ENCODE results near the gene ZNF391. TPM values are rescaled to one million over a fixed set of nuclear protein-coding genes. Genes with fewer than 3 reads are reported as not detected.

Gene ZNF391
- total RNA-seq (2022; extraction: Qiagen RNA extraction; ENCODE audit: low read depth): 0.20 to 0.47 TPM (median 0.26 TPM) in 5 replicates

GRCh38 chr6:27388293-27389197 is at the start of gene ZNF391:
Gene ZNF391 (plus strand): TSS chr6:27388759. CDS start chr6:27400371, 11,612 bp downstream.

Other genes starting within 250 kb of the ZNF391 start
- gene PRSS16, start 141.1 kb upstream of the ZNF391 start, total RNA-seq (2022; extraction: Qiagen RNA extraction; ENCODE audit: low read depth): 2.5 to 4.0 TPM (median 3.3 TPM) in 5 replicates
- 0.02 to 0.05 TPM in 2 of 5 replicates, not detected in the others for gene POM121L2, start 76.5 kb upstream of the ZNF391 start, total RNA-seq (2022; extraction: Qiagen RNA extraction; ENCODE audit: low read depth)
- gene ZNF184, start 84.3 kb downstream of the ZNF391 start, total RNA-seq (2022; extraction: Qiagen RNA extraction; ENCODE audit: low read depth): 2.3 to 3.5 TPM (median 3.0 TPM) in 5 replicates